Sigmoid colon (tissue), 7 donors: Measurements from ENCODE around the gene CHTF8. TPM values are rescaled to one million over a fixed set of nuclear protein-coding genes. Genes with fewer than 3 reads are reported as not detected.
"Not testable (repeated sequence)": the region's sequence is repeated elsewhere in the genome, so short reads cannot be mapped to it uniquely, and the experiment has no call there.

Experiments used
- DNase-seq: peaks from one replicate; pipeline ENCODE4 v3.0.0-alpha.2; 2019
- H3K27ac ChIP-seq, 4 donors: fragments of 200-600 bp; sonication (generic); one replicate each; pipeline ENCODE4 v1.5.1; 2016 to 2019; ENCODE audit warnings: mild to moderate bottlenecking in 1 of 4
- H3K27me3 ChIP-seq, 3 donors: fragments of 200-600 bp; sonication (generic); one replicate each; pipeline ENCODE4 v1.5.1; 2019; ENCODE audit warnings: mild to moderate bottlenecking in 1 of 3
- H3K36me3 ChIP-seq, 4 donors: fragments of 200-600 bp; sonication (generic); one replicate each; pipeline ENCODE4 v1.5.1; 2016 to 2019
- H3K4me1 ChIP-seq, 4 donors: fragments of 200-600 bp; sonication (generic); one replicate each; pipeline ENCODE4 v1.5.1; 2017 to 2019
- H3K4me3 ChIP-seq, 4 donors: fragments of 200-600 bp; sonication (generic); one replicate each; pipeline ENCODE4 v1.5.1; 2017 to 2019; ENCODE audit warnings: mild to moderate bottlenecking in 2 of 4, moderate library complexity in 1 of 4
- H3K9me3 ChIP-seq, 4 donors: fragments of 200-600 bp in 3 of 4; sonication (generic) in 3 of 4; one replicate each; pipeline versions ENCODE4 v1.5.1 to v1.6.1; 2013 to 2019
- CTCF ChIP-seq, 4 experiments: fragments of 450-650 bp in 3 of 4; fragments of 200-600 bp in 1 of 4; IDR thresholded peaks; one replicate each; pipeline ENCODE4 v1.5.1; 2016 to 2019; ENCODE audit warnings: antibody characterized with exemption in 4 of 4, mild to moderate bottlenecking in 3 of 4, moderate library complexity in 2 of 4
- EP300 ChIP-seq, 4 donors: sonication (generic); formaldehyde crosslinking; IDR thresholded peaks; one replicate each; pipeline ENCODE4 v1.6.1; 2017; ENCODE audit warnings: antibody characterized with exemption in 4 of 4
- POLR2A ChIP-seq, 2 donors: fragments of 450-650 bp; IDR thresholded peaks; one replicate each; pipeline ENCODE4 v1.6.1; 2016; ENCODE audit warnings: antibody characterized with exemption in 2 of 2, mild to moderate bottlenecking in 2 of 2, moderate library complexity in 2 of 2
- POLR2AphosphoS5 ChIP-seq, 4 donors: sonication (generic); formaldehyde crosslinking; IDR thresholded peaks; one replicate each; pipeline ENCODE4 v1.6.1; 2017; ENCODE audit warnings: antibody characterized with exemption in 4 of 4
- WGBS, 2 donors: extraction: QIAGEN DNeasy Blood & Tissue Kit; methylation state at CpG; one replicate each; pipeline ENCODE4 v1.1.7; 2013; 5-methylcytosine and 5-hydroxymethylcytosine counted together
- intact Hi-C: fragments of 100-400 bp; cut with DNase I; formaldehyde crosslinking; loops from one replicate; pipeline ENCODE4 v1.15.1; 2023
- polyA plus RNA-seq, 3 donors: library from polyadenylated mRNA; stranded (reverse); fragments of 200-250 nt; gene quantifications; one replicate each; pipeline ENCODE4 v1.2.3, GENCODE V29; 2013
- total RNA-seq, 4 donors: library from RNA; depleted of rRNA; stranded (reverse); fragments of >200 nt; gene quantifications; one replicate each; pipeline ENCODE4 v1.1.0, GENCODE V29; 2016
- donor health status: healthy with polysubstance abuse.
- donor health status: Bipolar disorder and iron deficiency.
- donor health status: healthy.

CHTF8 gene
- total and polyA plus RNA-seq, 7 donors = 46.3 to 79.2 (median 61.9) TPM

GRCh38 chr16:69165584-69165983 lies 33.2 kb upstream of the CHTF8 start:
- no peaks in the 10 kb centered on the region for H3K27me3 ChIP-seq
- H3K9me3 ChIP-seq = no peaks in the 10 kb centered on the region
- no peak overlapping the region for H3K27ac ChIP-seq
- H3K36me3 ChIP-seq = peaks cover 4 to 86% (median 28%) of the 10 kb centered on the region in 4 donors
- TF ChIP-seq EP300 (IDR thresholded peaks at IDR 0.05) = no peak
- TF ChIP-seq CTCF (IDR thresholded peaks at IDR 0.05) = no peak
- no peak for TF ChIP-seq POLR2A (IDR thresholded peaks at IDR 0.05)
- TF ChIP-seq POLR2AphosphoS5 (IDR thresholded peaks at IDR 0.05) = no peak
- intact Hi-C loops = no loop called here
- DNase-seq = no peak
- WGBS, 2 donors = 94 to 95% methylated on average over 6 of the region's 6 CpGs
- no peaks in the 10 kb centered on the region for H3K4me1 ChIP-seq
- no peak overlapping the region for H3K4me3 ChIP-seq

GRCh38 chr16:69160192-69160591 lies 27.8 kb upstream of the CHTF8 start:
- Histone ChIP-seq H3K27ac (no peak overlapping the region), H3K4me1 (no peaks in the 10 kb centered on the region), H3K9me3 (no peaks in the 10 kb centered on the region), H3K4me3 (no peak overlapping the region), H3K36me3 (peaks cover 14 to 92% (median 40%) of the 10 kb centered on the region in 4 donors), H3K27me3 (no peaks in the 10 kb centered on the region)
- intact Hi-C loops = no loop called here
- no peak for DNase-seq
- 97% methylated on average over 1 of the region's 1 CpG for WGBS, 2 donors
- TF ChIP-seq POLR2A (IDR thresholded peaks at IDR 0.05) = no peak
- TF ChIP-seq POLR2AphosphoS5 (IDR thresholded peaks at IDR 0.05) = no peak
- TF ChIP-seq EP300 (IDR thresholded peaks at IDR 0.05) = no peak
- TF ChIP-seq CTCF (IDR thresholded peaks at IDR 0.05) = no peak

- TF ChIP-seq EP300 (IDR thresholded peaks at IDR 0.05) (no peak), CTCF (IDR thresholded peaks at IDR 0.05) (no peak), POLR2A (IDR thresholded peaks at IDR 0.05) (no peak), POLR2AphosphoS5 (IDR thresholded peaks at IDR 0.05) (no peak)
- H3K27me3 ChIP-seq = no peaks in the 10 kb centered on the region
Measured at GRCh38 chr16:69157196-69157595, 24.8 kb upstream of the CHTF8 start.

GRCh38 chr16:69150146-69150865 lies 17.9 kb upstream of the CHTF8 start:
- H3K27ac ChIP-seq = no peak overlapping the region
- H3K9me3 ChIP-seq = no peaks in the 10 kb centered on the region
- H3K36me3 ChIP-seq = peaks cover 7 to 81% (median 35%) of the 10 kb centered on the region in 4 donors
- no peak for DNase-seq
- H3K4me3 ChIP-seq = no peak overlapping the region
- no peaks in the 10 kb centered on the region for H3K27me3 ChIP-seq
- no peaks in the 10 kb centered on the region for H3K4me1 ChIP-seq
- intact Hi-C loops = loop anchor here (1.0 to 5.0 kb wide), 2 partner anchors 37 to 137 kb away; partner anchors contain the start of gene SNTB2
- TF ChIP-seq CTCF (IDR thresholded peaks at IDR 0.05) = peak; percentile 62 to 79 (median 69)
- no peak for TF ChIP-seq EP300 (IDR thresholded peaks at IDR 0.05)
- TF ChIP-seq POLR2AphosphoS5 (IDR thresholded peaks at IDR 0.05) = no peak
- TF ChIP-seq POLR2A (IDR thresholded peaks at IDR 0.05) = no peak
- WGBS, 2 donors = 67 to 69% methylated on average over 16 of the region's 16 CpGs

More at GRCh38 chr16:69157196-69157595, 24.8 kb upstream of the CHTF8 start:
- no peaks in the 10 kb centered on the region for H3K9me3 ChIP-seq
- H3K36me3 ChIP-seq = peaks cover 21 to 95% (median 54%) of the 10 kb centered on the region in 4 donors
- DNase-seq = no peak
- intact Hi-C loops = no loop called here
- 86 to 89% methylated on average over 3 of the region's 3 CpGs for WGBS, 2 donors
- H3K4me3 ChIP-seq = no peak overlapping the region
- H3K27ac ChIP-seq = no peak overlapping the region
- no peaks in the 10 kb centered on the region for H3K4me1 ChIP-seq

- not testable (repeated sequence) for H3K27ac ChIP-seq, H3K9me3 ChIP-seq, H3K4me1 ChIP-seq, DNase-seq, H3K4me3 ChIP-seq, H3K27me3 ChIP-seq
- H3K36me3 ChIP-seq = peaks cover 7 to 81% (median 33%) of the 10 kb centered on the region in 4 donors
- 79 to 91% methylated on average over 9 of the region's 9 CpGs for WGBS, 2 donors
- intact Hi-C loops = loop anchor here (1.0 to 5.0 kb wide), 2 partner anchors 38 to 138 kb away; partner anchors contain the start of gene SNTB2
Measured at GRCh38 chr16:69149621-69150020, 17.2 kb upstream of the CHTF8 start.
